Caco-2 (cell line): ENCODE measurements around the gene TMEM203. TPM values are rescaled to one million over a fixed set of nuclear protein-coding genes. Genes with fewer than 3 reads are reported as not detected.

Source experiments
- BruUV-seq: library from RNA; stranded (reverse); fragments of 400-500 nt; replicated peaks from 2 replicates; lab custom pipeline; 2021; lab: Mats Ljungman, UMichigan
- CTCF ChIA-PET: fragments of 300-600 bp; sonication (Branson Sonifier 250); formaldehyde crosslinking; loops from one replicate; lab custom pipeline; 2022; ENCODE audit warnings: antibody characterized with exemption; lab: Charles Lee
- POLR2A ChIA-PET: fragments of 300-600 bp; sonication (Branson Sonifier 250); formaldehyde crosslinking; loops from one replicate; lab custom pipeline; 2022; ENCODE audit warnings: antibody characterized with exemption; lab: Charles Lee
- DNase-seq, 2 experiments: peaks; one replicate each; pipeline versions ENCODE4 v3.0.0 to v3.0.0-alpha.2; 2020 to 2022
- H3K27me3 ChIP-seq: replicated peaks from 2 replicates; pipeline ENCODE4 v1.6.0; 2011; ENCODE audit warnings: low read length; ENCODE audit not compliant: control insufficient read depth, insufficient read depth
- H3K36me3 ChIP-seq: 2 replicates; pipeline ENCODE4 v1.5.1; 2011; ENCODE audit warnings: low read length; ENCODE audit not compliant: control insufficient read depth, insufficient read depth
- H3K4me1 ChIP-seq: fragments of 250-450 bp; sonication (Bioruptor Pico); 2 replicates; pipeline ENCODE4 v1.5.1; 2020; ENCODE audit warnings: mild to moderate bottlenecking
- H3K4me3 ChIP-seq: 2 replicates; pipeline ENCODE4 v1.5.1; 2011; ENCODE audit warnings: low read depth, mild to moderate bottlenecking, control low read depth, low read length
- H3K9me3 ChIP-seq: fragments of 250-450 bp; sonication (Bioruptor Pico); 2 replicates; pipeline ENCODE4 v1.5.1; 2020; ENCODE audit warnings: mild to moderate bottlenecking, moderate library complexity
- H3K27ac Mint-ChIP-seq: one replicate; pipeline ENCODE4 v1.8.0; 2022; ENCODE audit warnings: mixed read lengths; ENCODE audit not compliant: unreplicated experiment
- H3K27me3 Mint-ChIP-seq: one replicate; pipeline ENCODE4 v1.8.0; 2022; ENCODE audit warnings: mixed read lengths; ENCODE audit not compliant: insufficient read depth, unreplicated experiment
- H3K36me3 Mint-ChIP-seq: one replicate; pipeline ENCODE4 v1.8.0; 2022; ENCODE audit warnings: mild to moderate bottlenecking, mixed read lengths; ENCODE audit not compliant: insufficient read depth, unreplicated experiment
- H3K4me1 Mint-ChIP-seq: one replicate; pipeline ENCODE4 v1.8.0; 2022; ENCODE audit warnings: low read depth, mixed read lengths; ENCODE audit not compliant: unreplicated experiment
- H3K4me3 Mint-ChIP-seq: one replicate; pipeline ENCODE4 v1.8.0; 2022; ENCODE audit warnings: mild to moderate bottlenecking, moderate library complexity, mixed read lengths; ENCODE audit not compliant: unreplicated experiment
- H3K9me3 Mint-ChIP-seq: one replicate; pipeline ENCODE4 v1.8.0; 2022; ENCODE audit warnings: mixed read lengths; ENCODE audit not compliant: unreplicated experiment
- CTCF ChIP-seq, 2 experiments: fragments of 200-600 bp in 1 of 2; IDR thresholded peaks; 1 replicate in 1 of 2; 2 replicates in 1 of 2; pipeline versions ENCODE4 v1.5.1 to v1.8.0; 2011 to 2022; ENCODE audit warnings: antibody characterized with exemption in 1 of 2, control low read depth in 1 of 2, inconsistent platforms in 1 of 2, low read depth in 1 of 2, low read length in 1 of 2, mild to moderate bottlenecking in 1 of 2, moderate library complexity in 1 of 2; ENCODE audit not compliant: insufficient read depth in 1 of 2, severe bottlenecking in 1 of 2, unreplicated experiment in 1 of 2
- intact Hi-C: fragments of 100-400 bp; cut with micrococcal nuclease; formaldehyde crosslinking; loops from one replicate; pipeline ENCODE4 v1.10.0; 2022; ENCODE audit not compliant: unreplicated experiment
- total RNA-seq: library from RNA; stranded (reverse); gene quantifications from 2 replicates; pipeline ENCODE4 v1.2.3, GENCODE V29; 2022

TMEM203 gene
- total RNA-seq, 1 experiment from 2014 or later: 38.4 TPM

DNA sequence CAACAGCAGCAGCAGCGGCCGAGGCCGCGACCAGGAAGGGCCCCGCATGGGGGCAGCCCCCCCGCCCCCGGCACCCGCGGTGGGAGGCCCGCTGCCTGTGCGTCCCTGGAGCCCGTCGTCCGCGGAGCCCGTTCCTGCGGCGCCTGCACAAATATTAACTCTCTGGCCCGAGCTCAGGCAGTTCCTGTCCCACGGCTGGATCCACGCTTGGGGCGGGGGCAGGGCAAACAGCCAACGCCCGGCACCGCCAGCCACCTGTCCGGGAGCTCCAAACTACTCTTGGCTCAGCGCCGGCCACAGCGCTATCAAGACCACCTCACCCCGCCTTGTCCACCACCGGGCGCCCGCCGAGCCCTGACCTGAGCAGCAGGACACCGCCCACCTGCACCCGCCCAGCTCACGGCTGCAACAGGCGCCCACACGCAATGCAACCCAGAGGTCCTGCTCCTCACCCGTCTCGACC, 35.5 kb downstream of the TMEM203 start, which contains the start of gene LRRC26:
LRRC26 (minus strand) TSS at position 156 of the 463 bp plus-strand sequence; CDS start at position 48, 108 bp downstream.
- CTCF ChIA-PET: interaction anchor here (2.3 to 3.1 kb wide), 3 partner anchors 20 to 67 kb away, joined by 6 to 16 read pairs (median 16); partner anchors contain the start of genes ANAPC2, RNF224 and SSNA1
- Mint-ChIP-seq H3K4me1 (peaks cover 6% of the 10 kb centered on the region), H3K9me3 (no peaks in the 10 kb centered on the region), H3K36me3 (peaks cover 10% of the 10 kb centered on the region), H3K27ac (no peak within 1 kb of the TSS), H3K4me3 (peak within 1 kb of the TSS; percentile 79), H3K27me3 (peaks cover 4% of the 10 kb centered on the region)
- POLR2A ChIA-PET: interaction anchor here (1.0 to 1.3 kb wide), 2 partner anchors 19 to 43 kb away, joined by 3 read pairs; partner anchors contain the start of gene SSNA1
- peaks cover 13% of the 10 kb centered on the region for H3K4me1 ChIP-seq
- peaks cover 2% of the 10 kb centered on the region; the same call in 1 of the 2 replicates for H3K27me3 ChIP-seq
- peak within 1 kb of the TSS; percentile 74 for H3K4me3 ChIP-seq
- H3K9me3 ChIP-seq: no peaks in the 10 kb centered on the region
- no peak for DNase-seq
- no peak for TF ChIP-seq CTCF (IDR thresholded peaks at IDR 0.05; ENCODE audit: insufficient read depth in 1 of 2, low read depth in 1 of 2, low read length in 1 of 2, severe bottlenecking in 1 of 2, unreplicated experiment in 1 of 2)
- intact Hi-C loops: loop anchor here (5.0 kb wide), 1 partner anchor 43 kb away; no protein-coding TSS in a partner anchor
- no peaks in the 10 kb centered on the region for H3K36me3 ChIP-seq
- no TSS peak for BruUV-seq

GRCh38 chr9:137168904-137169856, 36.3 kb downstream of the TMEM203 start:
- H3K27ac Mint-ChIP-seq: no peak overlapping the region
- TF ChIP-seq CTCF (IDR thresholded peaks at IDR 0.05; ENCODE audit: insufficient read depth in 1 of 2, low read depth in 1 of 2, low read length in 1 of 2, severe bottlenecking in 1 of 2, unreplicated experiment in 1 of 2): no peak
- Histone ChIP-seq H3K4me1 (peaks cover 13% of the 10 kb centered on the region), H3K27me3 (peaks cover 2% of the 10 kb centered on the region; the same call in 1 of the 2 replicates), H3K36me3 (no peaks in the 10 kb centered on the region), H3K4me3 (peak overlapping the region; percentile 74), H3K9me3 (no peaks in the 10 kb centered on the region)
- H3K4me3 Mint-ChIP-seq: peak overlapping the region; percentile 79
- ChIA-PET POLR2A (interaction anchor here (0.7 to 1.6 kb wide), 4 partner anchors 20 to 71 kb away, joined by 3 to 5 read pairs (median 3); partner anchors contain the start of genes SSNA1 and TPRN), CTCF (interaction anchor here (0.6 to 3.1 kb wide), 4 partner anchors 20 to 68 kb away, joined by 3 to 16 read pairs (median 11); partner anchors contain the start of genes ANAPC2, RNF224 and SSNA1)
- peaks cover 6% of the 10 kb centered on the region for H3K4me1 Mint-ChIP-seq
- DNase-seq: peak; percentile 75 to 76
- H3K27me3 Mint-ChIP-seq: peaks cover 4% of the 10 kb centered on the region
- no TSS peak for BruUV-seq
- intact Hi-C loops: loop anchor here (5.0 kb wide), 1 partner anchor 42 kb away; no protein-coding TSS in a partner anchor
- peaks cover 10% of the 10 kb centered on the region for H3K36me3 Mint-ChIP-seq
- H3K9me3 Mint-ChIP-seq: no peaks in the 10 kb centered on the region

- peaks cover 6% of the 10 kb centered on the region for H3K36me3 Mint-ChIP-seq
- peaks cover 2% of the 10 kb centered on the region; the same call in 1 of the 2 replicates for H3K27me3 ChIP-seq
- H3K36me3 ChIP-seq: no peaks in the 10 kb centered on the region
- peak overlapping the region; percentile 79 for H3K4me3 Mint-ChIP-seq
- no TSS peak for BruUV-seq
- H3K27ac Mint-ChIP-seq: no peak overlapping the region
- intact Hi-C loops: loop anchor here (5.0 kb wide), 1 partner anchor 41 kb away; no protein-coding TSS in a partner anchor
- peaks cover 6% of the 10 kb centered on the region for H3K4me1 Mint-ChIP-seq
- H3K9me3 ChIP-seq: no peaks in the 10 kb centered on the region
- H3K4me1 ChIP-seq: peaks cover 13% of the 10 kb centered on the region
- POLR2A ChIA-PET: interaction anchor here (1.3 to 1.6 kb wide), 2 partner anchors 20 to 32 kb away, joined by 3 to 5 read pairs; partner anchors contain the start of genes SSNA1 and TPRN
- peak overlapping the region; percentile 74 for H3K4me3 ChIP-seq
- TF ChIP-seq CTCF (IDR thresholded peaks at IDR 0.05; ENCODE audit: insufficient read depth in 1 of 2, low read depth in 1 of 2, low read length in 1 of 2, severe bottlenecking in 1 of 2, unreplicated experiment in 1 of 2): no peak
- peak in 1 of 2 experiments; percentile 60 for DNase-seq
- H3K27me3 Mint-ChIP-seq: peaks cover 4% of the 10 kb centered on the region
- H3K9me3 Mint-ChIP-seq: no peaks in the 10 kb centered on the region
- CTCF ChIA-PET: interaction anchor here (1.2 to 3.1 kb wide), 5 partner anchors 8 to 139 kb away, joined by 3 to 16 read pairs (median 8); partner anchors contain the start of genes ANAPC2, RNF224 and SSNA1
Observed at GRCh38 chr9:137168573-137168903, 36.9 kb downstream of the TMEM203 start.
